Stimulated activated CD8-positive, alpha-beta memory T cell treated with anti-CD3 and anti-CD28 coated beads, Interleukin-4, amount 100 ng/mL, for 4 hours (primary cell): ENCODE results near the gene LMX1B.

ENCODE experiments used
- DNase-seq, 2 donors: peaks; one replicate each; pipeline ENCODE4 v3.0.0-alpha.2; 2020; ENCODE audit warnings: low read depth in 2 of 2, low spot score in 1 of 2

The LMX1B gene

DNA sequence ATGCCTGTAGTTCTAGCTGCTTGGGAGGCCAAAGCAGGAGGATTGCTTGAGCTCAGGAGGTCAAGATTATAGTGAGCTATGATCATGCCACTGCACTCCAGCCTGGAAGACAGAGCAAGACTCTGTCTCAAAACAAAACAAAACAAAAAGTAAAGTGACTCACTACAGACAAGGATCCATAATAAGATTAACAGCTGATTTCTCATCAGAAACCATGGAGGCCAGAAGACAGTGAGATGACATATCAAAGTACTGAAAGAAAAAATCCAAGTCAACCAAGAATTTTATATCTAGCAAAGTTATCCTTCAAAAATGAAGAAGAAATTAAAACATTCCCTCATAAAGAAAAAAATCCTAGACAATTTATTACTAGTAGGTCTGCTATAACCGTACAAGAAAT is 121.8 kb downstream of the LMX1B start:
- no peak for DNase-seq

GRCh38 chr9:126738553-126738952 is 124.8 kb downstream of the LMX1B start:
- no peak for DNase-seq

- DNase-seq = no peak
Measured at GRCh38 chr9:126743041-126743440, 129.3 kb downstream of the LMX1B start.

GRCh38 chr9:126745574-126746411 is 132.1 kb downstream of the LMX1B start:
- DNase-seq = no peak
